IPS-20b (cell line): ENCODE data around the gene OPRM1.
"Not testable (repeated sequence)": the region's sequence is repeated elsewhere in the genome, so short reads cannot be mapped to it uniquely, and the experiment has no call there.

Experiments used
- H3K27ac ChIP-seq: one replicate; pipeline ENCODE4 v1.5.1; 2013; ENCODE audit warnings: low read length
- H3K27me3 ChIP-seq: 2 replicates; pipeline ENCODE4 v1.6.1; 2013; ENCODE audit warnings: mild to moderate bottlenecking, low read length, inconsistent platforms; ENCODE audit not compliant: insufficient read depth
- H3K36me3 ChIP-seq: 2 replicates; pipeline ENCODE4 v1.6.1; 2013; ENCODE audit warnings: low read depth, mild to moderate bottlenecking, inconsistent platforms, low read length, moderate library complexity; ENCODE audit not compliant: insufficient read depth
- H3K4me1 ChIP-seq: 2 replicates; pipeline ENCODE4 v1.6.1; 2013; ENCODE audit warnings: mild to moderate bottlenecking, control low read depth, inconsistent platforms, low read length, moderate library complexity; ENCODE audit not compliant: insufficient read depth
- H3K4me3 ChIP-seq: 2 replicates; pipeline ENCODE4 v1.5.1; 2013; ENCODE audit warnings: mild to moderate bottlenecking, low read length, inconsistent platforms
- H3K9ac ChIP-seq: 2 replicates; pipeline ENCODE4 v1.6.1; 2013; ENCODE audit warnings: low read depth, mild to moderate bottlenecking, inconsistent platforms, low read length, moderate library complexity
- H3K9me3 ChIP-seq: 2 replicates; pipeline ENCODE4 v1.6.1; 2013; ENCODE audit warnings: mild to moderate bottlenecking, low read depth, low read length, inconsistent platforms; ENCODE audit not compliant: insufficient read depth

The OPRM1 gene

DNA sequence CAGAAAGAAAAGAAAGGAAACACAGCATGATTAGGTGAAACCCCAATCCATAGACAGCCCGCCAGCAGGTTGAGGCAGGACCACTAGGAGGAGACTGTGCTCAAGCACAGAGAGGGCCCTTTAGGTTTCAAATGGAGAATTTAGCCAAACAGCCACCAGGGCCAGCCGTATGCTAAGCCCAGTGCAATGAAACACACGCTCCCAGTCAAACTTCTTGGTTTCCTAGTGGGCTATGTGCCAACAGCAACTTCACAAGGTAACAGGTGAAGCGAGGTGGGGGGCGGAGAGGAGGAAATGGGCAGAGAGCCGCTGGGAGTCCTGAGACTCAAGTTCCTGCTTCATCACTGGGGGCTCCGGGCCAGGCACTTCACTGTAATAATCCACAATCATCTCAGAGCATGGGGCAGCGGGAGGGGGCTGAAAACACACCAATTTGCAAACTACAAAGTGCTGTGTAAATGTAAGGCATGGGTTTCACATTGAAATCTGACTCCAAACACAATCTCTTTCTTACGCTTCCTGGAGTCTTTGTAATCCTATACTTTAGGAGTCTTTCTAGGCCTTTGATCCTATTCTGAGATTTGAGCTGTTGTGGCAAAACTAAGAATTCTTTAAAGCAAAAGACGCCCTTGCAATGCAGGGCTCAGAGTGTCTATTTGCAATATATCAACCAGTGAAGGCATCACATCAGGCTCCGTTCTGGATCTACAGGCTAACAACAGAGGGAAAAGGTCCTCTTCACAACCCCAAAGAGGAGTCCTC is 117.3 kb downstream of the OPRM1 start:
- Histone ChIP-seq H3K27me3 (no peaks in the 10 kb centered on the region), H3K4me3 (no peak overlapping the region), H3K36me3 (0 out of 2 replicates have a peak, but pooled peaks cover 4% of the 10 kb centered on the region), H3K27ac (no peak overlapping the region), H3K4me1 (no peaks in the 10 kb centered on the region), H3K9ac (no peak overlapping the region), H3K9me3 (peaks cover 16% of the 10 kb centered on the region)

DNA sequence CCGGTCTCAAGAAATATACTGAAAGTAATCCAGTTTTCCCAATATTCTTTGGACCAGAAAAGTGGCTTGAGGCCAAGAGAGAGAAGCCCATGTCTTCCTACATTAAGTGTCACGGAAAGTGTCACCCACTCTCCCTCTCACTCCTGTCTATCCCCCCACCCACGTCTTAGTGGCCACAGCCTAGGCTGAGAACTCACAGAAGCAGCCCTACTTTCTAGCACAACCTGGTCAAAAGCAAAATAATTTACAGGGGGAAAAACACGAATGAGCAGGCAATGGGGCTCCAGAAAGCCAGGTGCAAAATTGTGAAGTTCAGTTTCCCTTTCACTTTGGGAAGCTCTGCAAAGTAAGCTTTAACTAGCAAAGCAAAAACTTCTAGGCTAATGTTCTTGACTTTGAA is 118.0 kb downstream of the OPRM1 start:
- no peak overlapping the region for H3K27ac ChIP-seq
- no peaks in the 10 kb centered on the region for H3K4me1 ChIP-seq
- H3K27me3 ChIP-seq, result no peaks in the 10 kb centered on the region
- H3K4me3 ChIP-seq, result no peak overlapping the region
- peaks cover 16% of the 10 kb centered on the region for H3K9me3 ChIP-seq
- no peak overlapping the region for H3K9ac ChIP-seq
- H3K36me3 ChIP-seq, result 0 out of 2 replicates have a peak, but pooled peaks cover 4% of the 10 kb centered on the region

DNA sequence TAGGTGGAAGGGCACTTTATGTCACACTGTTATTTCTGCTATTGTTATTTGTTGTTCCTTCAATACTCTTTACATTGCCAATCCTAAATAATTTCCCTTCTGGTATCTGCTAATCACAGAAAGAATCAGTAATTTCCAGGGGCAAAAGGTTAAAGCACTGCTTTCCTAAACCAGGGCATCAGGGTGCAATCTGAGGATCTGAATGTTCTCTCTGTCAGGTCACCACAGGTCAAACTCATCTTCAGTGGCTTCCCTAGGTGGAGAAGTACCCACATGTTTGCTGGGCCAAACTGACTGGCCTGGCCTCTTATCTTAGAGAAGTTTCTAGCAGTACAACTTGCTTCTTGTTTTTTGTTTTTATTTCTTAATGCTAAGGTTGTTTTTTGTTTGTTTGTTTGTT is 118.7 kb downstream of the OPRM1 start:
- H3K27ac ChIP-seq, result no peak overlapping the region
- H3K9me3 ChIP-seq, result peaks cover 16% of the 10 kb centered on the region
- H3K36me3 ChIP-seq, result 0 out of 2 replicates have a peak, but pooled peaks cover 4% of the 10 kb centered on the region
- H3K9ac ChIP-seq, result no peak overlapping the region
- no peak overlapping the region for H3K4me3 ChIP-seq
- no peaks in the 10 kb centered on the region for H3K27me3 ChIP-seq
- no peaks in the 10 kb centered on the region for H3K4me1 ChIP-seq

DNA sequence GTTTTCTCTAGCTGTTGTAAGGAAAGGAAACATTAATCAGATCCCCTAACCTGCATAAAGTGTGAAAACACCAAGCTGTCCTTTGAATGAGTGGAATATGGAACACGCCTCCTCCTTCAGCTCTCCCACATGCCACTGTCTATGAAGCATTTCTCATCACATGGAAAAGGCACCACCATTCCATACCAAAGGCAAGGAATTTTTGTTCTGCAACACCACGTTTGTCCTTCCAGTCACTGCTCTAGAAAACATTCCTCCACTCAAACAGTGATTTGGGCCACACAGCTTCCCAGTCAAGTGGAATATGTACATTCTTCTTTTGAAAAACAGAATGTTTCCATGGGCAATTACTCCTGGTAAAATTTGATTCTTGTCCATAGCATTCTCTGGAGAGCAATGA is 120.1 kb downstream of the OPRM1 start:
- Histone ChIP-seq H3K9ac (no peak overlapping the region), H3K36me3 (0 out of 2 replicates have a peak, but pooled peaks cover 4% of the 10 kb centered on the region), H3K4me1 (no peaks in the 10 kb centered on the region), H3K27me3 (no peaks in the 10 kb centered on the region), H3K4me3 (no peak overlapping the region), H3K27ac (no peak overlapping the region), H3K9me3 (peaks cover 16% of the 10 kb centered on the region)

DNA sequence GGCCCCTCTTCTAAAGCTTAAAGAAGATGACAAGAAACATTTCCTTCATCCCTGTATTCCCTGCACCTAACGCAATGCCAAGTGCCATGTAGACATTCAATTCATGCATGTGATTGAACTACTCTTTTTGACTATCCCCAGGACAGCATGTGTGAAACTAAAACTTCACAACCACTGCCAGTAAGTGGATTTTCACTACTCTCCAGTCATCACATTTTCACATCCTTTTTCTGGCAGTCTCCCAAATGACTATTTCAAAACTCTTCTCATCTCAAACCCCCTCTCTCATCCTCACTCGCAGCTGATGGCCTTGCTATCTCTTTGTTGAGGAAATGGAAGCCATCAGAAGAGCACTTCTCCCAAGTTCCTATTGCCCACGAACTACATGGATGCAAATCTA is 122.6 kb downstream of the OPRM1 start:
- H3K9me3 ChIP-seq, result peaks cover 5% of the 10 kb centered on the region
- no peak overlapping the region for H3K4me3 ChIP-seq
- no peaks in the 10 kb centered on the region for H3K27me3 ChIP-seq
- H3K36me3 ChIP-seq, result no peaks in the 10 kb centered on the region
- H3K9ac ChIP-seq, result no peak overlapping the region
- no peaks in the 10 kb centered on the region for H3K4me1 ChIP-seq
- H3K27ac ChIP-seq, result no peak overlapping the region

DNA sequence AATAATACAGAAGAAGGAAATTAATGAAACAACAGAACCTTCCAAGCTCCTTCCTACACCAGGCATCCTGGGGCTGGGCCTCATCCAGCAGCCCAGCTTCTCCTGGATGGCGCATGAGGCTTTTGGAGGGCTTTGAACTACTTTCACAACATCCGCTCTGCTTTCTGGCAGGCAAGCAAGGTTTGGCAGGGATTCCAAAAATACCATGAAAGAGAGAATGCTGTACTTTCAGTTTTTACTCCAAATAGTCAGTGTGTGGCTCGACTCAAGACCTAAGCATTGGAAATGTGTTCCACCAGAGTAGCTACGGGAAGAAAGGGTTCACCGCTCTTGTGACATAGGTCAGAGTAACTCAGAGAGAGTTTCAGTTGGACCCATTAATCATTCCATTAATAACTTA is 125.4 kb downstream of the OPRM1 start:
- Histone ChIP-seq H3K36me3 (no peaks in the 10 kb centered on the region), H3K9me3 (peaks cover 5% of the 10 kb centered on the region), H3K9ac (no peak overlapping the region), H3K4me1 (no peaks in the 10 kb centered on the region), H3K27ac (no peak overlapping the region), H3K27me3 (no peaks in the 10 kb centered on the region), H3K4me3 (no peak overlapping the region)

DNA sequence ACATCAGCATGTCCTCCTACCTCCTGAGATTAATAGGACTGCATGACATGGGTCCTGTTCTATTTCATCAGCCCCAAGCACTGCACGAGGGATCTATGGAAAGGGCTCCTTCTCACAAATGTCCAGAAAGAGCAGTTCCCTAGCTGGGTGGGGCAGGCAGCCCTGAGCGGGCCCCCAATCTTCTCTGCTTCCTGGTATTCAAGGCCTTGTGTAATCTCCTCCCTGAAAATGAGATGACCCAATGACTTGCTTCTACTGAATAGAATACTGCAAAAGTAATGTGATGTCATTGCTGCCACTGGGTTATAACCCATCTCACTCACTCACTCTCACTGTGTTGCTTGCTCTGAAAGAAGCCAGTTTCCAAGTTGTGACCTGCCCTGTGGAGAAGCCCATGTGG is 126.4 kb downstream of the OPRM1 start:
- H3K9ac ChIP-seq, result no peak overlapping the region
- no peak overlapping the region for H3K27ac ChIP-seq
- H3K27me3 ChIP-seq, result no peaks in the 10 kb centered on the region
- no peaks in the 10 kb centered on the region for H3K4me1 ChIP-seq
- no peaks in the 10 kb centered on the region for H3K36me3 ChIP-seq
- H3K4me3 ChIP-seq, result no peak overlapping the region
- H3K9me3 ChIP-seq, result peaks cover 5% of the 10 kb centered on the region

DNA sequence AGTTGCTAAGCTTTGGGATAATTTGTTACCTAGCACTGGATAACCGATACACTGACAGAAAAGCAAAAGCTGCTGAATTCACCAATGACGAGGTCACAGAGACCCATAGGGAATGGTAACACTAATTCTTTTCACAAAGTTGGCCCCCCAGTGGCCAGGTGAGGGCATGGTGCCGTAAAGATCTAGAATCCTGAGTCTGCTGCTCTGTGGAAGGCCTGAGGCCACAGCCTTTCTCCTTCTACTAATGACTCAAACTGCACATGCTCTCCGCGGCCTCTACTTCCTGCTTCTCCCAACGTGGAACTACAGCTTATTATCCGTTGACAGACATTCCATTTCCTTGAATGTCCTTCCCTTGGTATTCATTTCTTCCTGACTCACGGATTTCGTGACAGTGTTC is 127.1 kb downstream of the OPRM1 start:
- no peak overlapping the region for H3K4me3 ChIP-seq
- H3K9ac ChIP-seq, result no peak overlapping the region
- no peaks in the 10 kb centered on the region for H3K27me3 ChIP-seq
- no peaks in the 10 kb centered on the region for H3K4me1 ChIP-seq
- peaks cover 5% of the 10 kb centered on the region for H3K9me3 ChIP-seq
- H3K36me3 ChIP-seq, result no peaks in the 10 kb centered on the region
- H3K27ac ChIP-seq, result no peak overlapping the region

DNA sequence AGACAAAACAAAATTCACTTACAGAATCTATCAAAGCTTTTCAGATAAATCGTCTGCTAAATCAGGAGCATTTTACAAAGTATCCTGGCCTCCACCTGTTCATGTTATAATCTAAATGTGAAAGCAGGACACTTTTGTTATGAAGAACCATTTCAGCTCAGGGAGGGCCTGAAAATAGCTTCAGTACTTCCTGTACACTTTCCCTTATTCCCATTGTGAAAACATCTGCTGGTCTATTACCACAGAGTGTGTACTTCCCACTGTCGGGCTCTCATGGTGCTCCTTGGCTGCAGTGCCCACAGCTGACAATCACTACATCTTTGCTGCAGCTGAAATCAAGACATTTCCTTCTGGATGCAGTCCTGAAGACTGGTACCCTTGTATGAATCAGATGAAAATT is 128.1 kb downstream of the OPRM1 start:
- no peak overlapping the region for H3K27ac ChIP-seq
- H3K4me3 ChIP-seq, result no peak overlapping the region
- H3K27me3 ChIP-seq, result no peaks in the 10 kb centered on the region
- H3K9ac ChIP-seq, result no peak overlapping the region
- no peaks in the 10 kb centered on the region for H3K4me1 ChIP-seq
- H3K9me3 ChIP-seq, result peaks cover 6% of the 10 kb centered on the region
- H3K36me3 ChIP-seq, result no peaks in the 10 kb centered on the region

DNA sequence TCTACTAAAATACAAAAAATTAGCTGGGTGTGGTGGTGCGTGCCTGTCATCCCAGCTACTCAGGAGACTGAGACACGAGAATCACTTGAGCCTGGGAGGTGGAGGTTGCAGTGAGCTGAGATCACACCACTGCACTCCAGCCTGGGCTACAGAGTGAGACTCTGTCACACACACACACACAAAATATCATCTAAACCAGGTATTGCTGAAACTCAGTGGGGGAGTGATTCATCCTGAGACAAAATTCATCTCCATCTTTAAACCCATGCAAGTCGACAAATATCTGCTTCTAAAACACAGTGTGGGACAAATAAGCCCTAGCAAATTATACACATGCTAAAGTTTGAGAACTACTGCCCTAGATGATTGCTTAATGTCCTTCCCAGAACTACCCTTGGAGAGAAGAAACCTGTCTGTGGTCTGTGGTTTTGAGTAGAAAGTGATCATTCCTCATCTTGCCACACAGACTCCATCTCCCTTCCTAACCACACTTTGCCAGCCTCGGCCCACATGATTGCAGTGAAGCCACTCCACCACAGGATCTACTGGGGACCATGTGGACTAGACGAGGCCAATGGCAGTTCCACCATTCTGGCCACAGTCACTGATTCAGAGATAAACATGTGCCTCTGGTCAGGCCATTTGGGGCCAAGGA is 130.3 kb downstream of the OPRM1 start:
- Histone ChIP-seq H3K4me3 (no peak overlapping the region), H3K27me3 (no peaks in the 10 kb centered on the region), H3K9ac (no peak overlapping the region), H3K36me3 (no peaks in the 10 kb centered on the region), H3K4me1 (no peaks in the 10 kb centered on the region), H3K9me3 (peaks cover 9% of the 10 kb centered on the region), H3K27ac (no peak overlapping the region)

DNA sequence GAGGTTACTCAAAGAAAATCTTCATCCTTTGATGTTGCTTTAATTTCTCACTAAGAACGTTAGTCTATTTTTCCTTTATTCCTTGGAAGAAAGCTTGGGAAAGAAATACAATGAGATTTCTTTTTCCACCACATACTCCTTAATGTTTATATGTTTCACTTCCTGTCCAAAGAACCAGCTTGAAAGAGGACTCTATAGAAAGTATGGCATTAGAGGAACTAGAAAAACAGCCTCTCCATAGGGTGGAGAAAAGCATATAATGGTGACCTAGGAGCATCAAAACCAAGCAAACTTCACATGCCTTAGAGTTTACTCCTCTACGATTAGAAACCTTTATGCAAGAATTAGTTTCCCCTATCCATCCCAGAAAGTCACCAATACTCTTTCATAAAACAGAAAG is 131.1 kb downstream of the OPRM1 start:
- Histone ChIP-seq H3K36me3 (no peaks in the 10 kb centered on the region), H3K9ac (no peak overlapping the region), H3K4me1 (no peaks in the 10 kb centered on the region), H3K4me3 (no peak overlapping the region), H3K27ac (no peak overlapping the region), H3K9me3 (peaks cover 9% of the 10 kb centered on the region), H3K27me3 (no peaks in the 10 kb centered on the region)

DNA sequence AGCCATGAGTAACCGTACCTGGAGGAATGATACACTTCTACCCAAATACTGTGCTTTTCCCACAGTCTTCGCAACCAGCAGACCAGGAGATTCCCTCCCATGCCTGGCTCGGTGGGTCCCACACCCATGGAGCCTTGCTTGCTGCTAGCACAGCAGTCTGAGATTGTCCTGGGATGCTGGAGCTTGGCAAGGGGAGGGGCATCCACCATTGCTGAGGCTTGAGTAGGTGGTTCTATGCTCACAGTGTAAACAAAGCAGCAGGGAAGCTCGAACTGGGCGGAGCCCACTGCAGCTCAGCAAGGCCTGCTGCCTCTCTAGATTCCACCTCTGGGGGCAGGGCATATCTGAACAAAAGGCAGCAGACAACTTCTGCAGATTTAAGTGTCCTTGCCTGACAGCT is 133.4 kb downstream of the OPRM1 start:
- H3K27me3 ChIP-seq, H3K4me3 ChIP-seq, H3K27ac ChIP-seq, H3K4me1 ChIP-seq, H3K36me3 ChIP-seq, H3K9ac ChIP-seq, H3K9me3 ChIP-seq: not testable (repeated sequence)
